Measurements from ENCODE around the gene GLT8D2.

- no peak for TF ChIP-seq POLR2A (IDR thresholded peaks at IDR 0.05; ENCODE audit: low read length)
- TF ChIP-seq, protein P1, sequence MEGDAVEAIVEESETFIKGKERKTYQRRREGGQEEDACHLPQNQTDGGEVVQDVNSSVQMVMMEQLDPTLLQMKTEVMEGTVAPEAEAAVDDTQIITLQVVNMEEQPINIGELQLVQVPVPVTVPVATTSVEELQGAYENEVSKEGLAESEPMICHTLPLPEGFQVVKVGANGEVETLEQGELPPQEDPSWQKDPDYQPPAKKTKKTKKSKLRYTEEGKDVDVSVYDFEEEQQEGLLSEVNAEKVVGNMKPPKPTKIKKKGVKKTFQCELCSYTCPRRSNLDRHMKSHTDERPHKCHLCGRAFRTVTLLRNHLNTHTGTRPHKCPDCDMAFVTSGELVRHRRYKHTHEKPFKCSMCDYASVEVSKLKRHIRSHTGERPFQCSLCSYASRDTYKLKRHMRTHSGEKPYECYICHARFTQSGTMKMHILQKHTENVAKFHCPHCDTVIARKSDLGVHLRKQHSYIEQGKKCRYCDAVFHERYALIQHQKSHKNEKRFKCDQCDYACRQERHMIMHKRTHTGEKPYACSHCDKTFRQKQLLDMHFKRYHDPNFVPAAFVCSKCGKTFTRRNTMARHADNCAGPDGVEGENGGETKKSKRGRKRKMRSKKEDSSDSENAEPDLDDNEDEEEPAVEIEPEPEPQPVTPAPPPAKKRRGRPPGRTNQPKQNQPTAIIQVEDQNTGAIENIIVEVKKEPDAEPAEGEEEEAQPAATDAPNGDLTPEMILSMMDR (IDR thresholded peaks at IDR 0.05), result no peak
- no peak for TF ChIP-seq FOXS1 (CRISPR knock-in tag; IDR thresholded peaks at IDR 0.05)
- TF ChIP-seq, protein P2, sequence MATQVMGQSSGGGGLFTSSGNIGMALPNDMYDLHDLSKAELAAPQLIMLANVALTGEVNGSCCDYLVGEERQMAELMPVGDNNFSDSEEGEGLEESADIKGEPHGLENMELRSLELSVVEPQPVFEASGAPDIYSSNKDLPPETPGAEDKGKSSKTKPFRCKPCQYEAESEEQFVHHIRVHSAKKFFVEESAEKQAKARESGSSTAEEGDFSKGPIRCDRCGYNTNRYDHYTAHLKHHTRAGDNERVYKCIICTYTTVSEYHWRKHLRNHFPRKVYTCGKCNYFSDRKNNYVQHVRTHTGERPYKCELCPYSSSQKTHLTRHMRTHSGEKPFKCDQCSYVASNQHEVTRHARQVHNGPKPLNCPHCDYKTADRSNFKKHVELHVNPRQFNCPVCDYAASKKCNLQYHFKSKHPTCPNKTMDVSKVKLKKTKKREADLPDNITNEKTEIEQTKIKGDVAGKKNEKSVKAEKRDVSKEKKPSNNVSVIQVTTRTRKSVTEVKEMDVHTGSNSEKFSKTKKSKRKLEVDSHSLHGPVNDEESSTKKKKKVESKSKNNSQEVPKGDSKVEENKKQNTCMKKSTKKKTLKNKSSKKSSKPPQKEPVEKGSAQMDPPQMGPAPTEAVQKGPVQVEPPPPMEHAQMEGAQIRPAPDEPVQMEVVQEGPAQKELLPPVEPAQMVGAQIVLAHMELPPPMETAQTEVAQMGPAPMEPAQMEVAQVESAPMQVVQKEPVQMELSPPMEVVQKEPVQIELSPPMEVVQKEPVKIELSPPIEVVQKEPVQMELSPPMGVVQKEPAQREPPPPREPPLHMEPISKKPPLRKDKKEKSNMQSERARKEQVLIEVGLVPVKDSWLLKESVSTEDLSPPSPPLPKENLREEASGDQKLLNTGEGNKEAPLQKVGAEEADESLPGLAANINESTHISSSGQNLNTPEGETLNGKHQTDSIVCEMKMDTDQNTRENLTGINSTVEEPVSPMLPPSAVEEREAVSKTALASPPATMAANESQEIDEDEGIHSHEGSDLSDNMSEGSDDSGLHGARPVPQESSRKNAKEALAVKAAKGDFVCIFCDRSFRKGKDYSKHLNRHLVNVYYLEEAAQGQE (IDR thresholded peaks at IDR 0.05), result no peak
- TF ChIP-seq SMC3 (IDR thresholded peaks at IDR 0.05), result no peak
- TF ChIP-seq CBX2 (IDR thresholded peaks at IDR 0.05; ENCODE audit: borderline replicate concordance, low read depth), result no peak
- no peak for TF ChIP-seq RCOR1 (IDR thresholded peaks at IDR 0.05; ENCODE audit: low read depth, low read length)
- TF ChIP-seq BHLHE40 (IDR thresholded peaks at IDR 0.05; ENCODE audit: low read depth, low read length), result no peak
- TF ChIP-seq BCL3 (IDR thresholded peaks at IDR 0.05), result no peak
- no peak for TF ChIP-seq JUN (IDR thresholded peaks at IDR 0.05)
- TF ChIP-seq, protein P3, sequence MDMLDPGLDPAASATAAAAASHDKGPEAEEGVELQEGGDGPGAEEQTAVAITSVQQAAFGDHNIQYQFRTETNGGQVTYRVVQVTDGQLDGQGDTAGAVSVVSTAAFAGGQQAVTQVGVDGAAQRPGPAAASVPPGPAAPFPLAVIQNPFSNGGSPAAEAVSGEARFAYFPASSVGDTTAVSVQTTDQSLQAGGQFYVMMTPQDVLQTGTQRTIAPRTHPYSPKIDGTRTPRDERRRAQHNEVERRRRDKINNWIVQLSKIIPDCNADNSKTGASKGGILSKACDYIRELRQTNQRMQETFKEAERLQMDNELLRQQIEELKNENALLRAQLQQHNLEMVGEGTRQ (IDR thresholded peaks at IDR 0.05), result no peak
Measured at GRCh38 chr12:104056419-104056972, 6.5 kb upstream of the GLT8D2 start.
